Adrenal gland (tissue), 5 donors: ENCODE measurements around the gene XPC.

Experiments
- POLR2A ChIP-seq, 2 donors: fragments of 450-650 bp; IDR thresholded peaks; one replicate each; pipeline ENCODE4 v1.6.1; 2017; ENCODE audit warnings: antibody characterized with exemption in 2 of 2, mild to moderate bottlenecking in 2 of 2, moderate library complexity in 1 of 2
- TF ChIP-seq, protein P1 (sequence below), 6 experiments: fragments of 450-650 bp in 4 of 6; fragments of 200-600 bp in 2 of 6; sonication (generic) in 1 of 6; IDR thresholded peaks; 1 replicate in 5 of 6; 2 replicates in 1 of 6; pipeline versions ENCODE4 v1.5.1 to v1.8.0; 2016 to 2021; ENCODE audit warnings: antibody characterized with exemption in 6 of 6, mild to moderate bottlenecking in 2 of 6, moderate library complexity in 1 of 6
- donor health status: DM: no; HTN: no; CAD: no.

DNA sequence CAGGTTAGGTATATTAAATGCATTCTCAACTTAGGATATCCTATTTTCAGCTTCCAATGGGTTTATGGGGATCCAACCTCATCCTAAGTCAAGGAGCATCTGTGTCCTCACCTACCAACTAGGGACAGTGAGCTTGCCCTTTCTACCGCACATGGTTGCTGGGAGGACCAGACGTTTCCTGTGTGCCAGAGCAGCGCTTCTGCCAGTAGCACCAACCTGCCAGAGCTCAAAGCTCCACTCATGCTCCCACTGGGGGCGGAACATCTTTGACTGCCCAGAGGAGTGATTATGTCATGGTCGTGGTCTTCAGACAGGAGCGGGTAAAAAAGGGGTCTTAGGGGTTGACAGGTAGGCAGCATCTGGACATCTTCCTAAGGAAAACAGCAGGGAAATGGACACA lies 24.7 kb downstream of the XPC start:
- no peak for TF ChIP-seq POLR2A (IDR thresholded peaks at IDR 0.05)
- TF ChIP-seq, protein P1, sequence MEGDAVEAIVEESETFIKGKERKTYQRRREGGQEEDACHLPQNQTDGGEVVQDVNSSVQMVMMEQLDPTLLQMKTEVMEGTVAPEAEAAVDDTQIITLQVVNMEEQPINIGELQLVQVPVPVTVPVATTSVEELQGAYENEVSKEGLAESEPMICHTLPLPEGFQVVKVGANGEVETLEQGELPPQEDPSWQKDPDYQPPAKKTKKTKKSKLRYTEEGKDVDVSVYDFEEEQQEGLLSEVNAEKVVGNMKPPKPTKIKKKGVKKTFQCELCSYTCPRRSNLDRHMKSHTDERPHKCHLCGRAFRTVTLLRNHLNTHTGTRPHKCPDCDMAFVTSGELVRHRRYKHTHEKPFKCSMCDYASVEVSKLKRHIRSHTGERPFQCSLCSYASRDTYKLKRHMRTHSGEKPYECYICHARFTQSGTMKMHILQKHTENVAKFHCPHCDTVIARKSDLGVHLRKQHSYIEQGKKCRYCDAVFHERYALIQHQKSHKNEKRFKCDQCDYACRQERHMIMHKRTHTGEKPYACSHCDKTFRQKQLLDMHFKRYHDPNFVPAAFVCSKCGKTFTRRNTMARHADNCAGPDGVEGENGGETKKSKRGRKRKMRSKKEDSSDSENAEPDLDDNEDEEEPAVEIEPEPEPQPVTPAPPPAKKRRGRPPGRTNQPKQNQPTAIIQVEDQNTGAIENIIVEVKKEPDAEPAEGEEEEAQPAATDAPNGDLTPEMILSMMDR (IDR thresholded peaks at IDR 0.05), result no peak
